GM23338 (cell line): Measurements from ENCODE around the gene RBM17. TPM values are rescaled to one million over a fixed set of nuclear protein-coding genes. Genes with fewer than 3 reads are reported as not detected.

Experiments used
- ATAC-seq: fragments of 200-7000 bp; cut with Tn5 transposase; 3 replicates; pipeline ENCODE4 v1.9.1; 2020
- DNase-seq: peaks from one replicate; pipeline ENCODE4 v3.0.0-alpha.2; 2015; ENCODE audit warnings: low spot score
- H2AFZ ChIP-seq: fragments of 200-600 bp; sonication (generic); 2 replicates; pipeline ENCODE4 v1.8.0; 2016; ENCODE audit warnings: antibody characterized with exemption, mild to moderate bottlenecking, moderate library complexity
- H3F3A ChIP-seq: fragments of 200-600 bp; sonication (generic); replicated peaks from 2 replicates; pipeline ENCODE4 v1.8.0; 2017; ENCODE audit warnings: antibody characterized with exemption, mixed run types, low read depth
- H3K27ac ChIP-seq: fragments of 200-600 bp; sonication (generic); 2 replicates; pipeline ENCODE4 v1.6.1; 2016; ENCODE audit warnings: low read depth
- H3K27me3 ChIP-seq: fragments of 200-600 bp; sonication (generic); 2 replicates; pipeline ENCODE4 v1.8.0; 2016; ENCODE audit warnings: mild to moderate bottlenecking, mixed run types, moderate library complexity; ENCODE audit not compliant: insufficient read depth
- H3K36me3 ChIP-seq: fragments of 200-600 bp; sonication (generic); 2 replicates; pipeline ENCODE4 v1.8.0; 2016; ENCODE audit warnings: mild to moderate bottlenecking; ENCODE audit not compliant: insufficient read depth
- H3K4me1 ChIP-seq: fragments of 200-600 bp; sonication (generic); 2 replicates; pipeline ENCODE4 v1.8.0; 2016; ENCODE audit warnings: mild to moderate bottlenecking, moderate library complexity; ENCODE audit not compliant: insufficient read depth
- H3K4me2 ChIP-seq: fragments of 200-600 bp; sonication (generic); 2 replicates; pipeline ENCODE4 v1.7.1; 2017; ENCODE audit warnings: mixed run types
- H3K4me3 ChIP-seq: fragments of 200-600 bp; sonication (generic); 2 replicates; pipeline ENCODE4 v1.6.1; 2016; ENCODE audit warnings: mixed run types
- H3K79me2 ChIP-seq: fragments of 200-600 bp; sonication (generic); replicated peaks from 2 replicates; pipeline ENCODE4 v1.8.0; 2017; ENCODE audit warnings: mild to moderate bottlenecking; ENCODE audit not compliant: insufficient read depth
- H3K9me2 ChIP-seq: fragments of 200-600 bp; sonication (generic); 2 replicates; pipeline ENCODE4 v1.8.0; 2017; ENCODE audit not compliant: insufficient read depth
- H4K20me1 ChIP-seq: fragments of 200-600 bp; sonication (generic); replicated peaks from 2 replicates; pipeline ENCODE4 v1.8.0; 2017; ENCODE audit warnings: mild to moderate bottlenecking; ENCODE audit not compliant: insufficient read depth
- H3K27ac Mint-ChIP-seq: 2 replicates; pipeline ENCODE4 v1.8.0; 2020; ENCODE audit warnings: inconsistent platforms, mild to moderate bottlenecking, moderate library complexity, mixed read lengths
- H3K27me3 Mint-ChIP-seq: 3 replicates; pipeline ENCODE4 v1.8.0; 2022; ENCODE audit warnings: low read depth, mild to moderate bottlenecking, moderate library complexity, mixed read lengths, inconsistent platforms; ENCODE audit not compliant: insufficient read depth, poor library complexity
- H3K36me3 Mint-ChIP-seq: 3 replicates; pipeline ENCODE4 v1.8.0; 2021; ENCODE audit warnings: low read depth, mild to moderate bottlenecking, inconsistent platforms, moderate library complexity, mixed read lengths
- H3K4me1 Mint-ChIP-seq: 3 replicates; pipeline ENCODE4 v1.8.0; 2020; ENCODE audit warnings: mild to moderate bottlenecking, inconsistent platforms, mixed read lengths
- H3K4me3 Mint-ChIP-seq: 3 replicates; pipeline ENCODE4 v1.8.0; 2021; ENCODE audit warnings: moderate library complexity, mild to moderate bottlenecking, inconsistent platforms, mixed read lengths
- H3K9me3 Mint-ChIP-seq: 3 replicates; pipeline ENCODE4 v1.8.0; 2020; ENCODE audit warnings: moderate library complexity, mild to moderate bottlenecking, inconsistent platforms, mixed read lengths
- CTCF ChIP-seq, 2 experiments: fragments of 200-600 bp in 1 of 2; sonication (generic) in 1 of 2; conservative IDR thresholded peaks; 2 replicates each; pipeline versions ENCODE4 v1.5.1 to v1.6.1; 2016 to 2017; ENCODE audit warnings: antibody characterized with exemption in 2 of 2, low read depth in 2 of 2, mild to moderate bottlenecking in 2 of 2, moderate library complexity in 1 of 2
- ETS1 ChIP-seq: IDR thresholded peaks from 2 replicates; pipeline ENCODE4 v1.6.1; 2016; ENCODE audit warnings: antibody characterized with exemption
- EZH2 ChIP-seq: fragments of 200-600 bp; sonication (generic); IDR thresholded peaks from one replicate; pipeline ENCODE4 v1.8.0; 2017; ENCODE audit warnings: antibody characterized with exemption, mild to moderate bottlenecking, low read depth; ENCODE audit not compliant: unreplicated experiment
- NANOG ChIP-seq: IDR thresholded peaks from 2 replicates; pipeline ENCODE4 v1.6.1; 2016; ENCODE audit warnings: antibody characterized with exemption, borderline replicate concordance
- POLR2AphosphoS5 ChIP-seq: IDR thresholded peaks from 2 replicates; pipeline ENCODE4 v1.6.1; 2016; ENCODE audit warnings: antibody characterized with exemption, low read depth
- polyA plus RNA-seq: library from polyadenylated mRNA; unstranded; fragments of >200 nt; fragmentation: Nextera tagmentation; extraction: Ambion mirVana; gene quantifications from 2 replicates; pipeline ENCODE4 v1.2.1, GENCODE V29; 2016
- total RNA-seq: library from RNA; depleted of rRNA; stranded (reverse); fragments of >200 nt; shearing (Covaris generic); gene quantifications from 2 replicates; pipeline ENCODE4 v1.2.3, GENCODE V29; 2014
- TF ChIP-seq, protein P1 (sequence below): fragments of 250-450 bp; sonication (Bioruptor Pico); IDR thresholded peaks from 2 replicates; pipeline ENCODE4 v1.5.0; 2020; ENCODE audit warnings: mild to moderate bottlenecking, moderate library complexity

RBM17 gene
- total and polyA plus RNA-seq, 2 experiments from 2014 or later, result 54.7 to 281 TPM

- no peak overlapping the region for H3K4me2 ChIP-seq
- no peaks in the 10 kb centered on the region; the same call in 1 of the 2 replicates for H4K20me1 ChIP-seq
- no peak overlapping the region; the same call in 1 of the 2 replicates for H2AFZ ChIP-seq
- Mint-ChIP-seq H3K4me3 (no peak overlapping the region), H3K36me3 (peaks cover 6% of the 10 kb centered on the region; the same call in 2 of the 3 replicates), H3K27ac (no peak overlapping the region), H3K27me3 (peaks cover 9% of the 10 kb centered on the region), H3K9me3 (no peaks in the 10 kb centered on the region), H3K4me1 (peaks cover 14% of the 10 kb centered on the region)
- no peak for TF ChIP-seq CTCF (conservative IDR thresholded peaks at IDR 0.05; ENCODE audit: low read depth in 2 of 2)
- no peak for TF ChIP-seq POLR2AphosphoS5
- no peak for TF ChIP-seq ETS1
- TF ChIP-seq, protein P1, sequence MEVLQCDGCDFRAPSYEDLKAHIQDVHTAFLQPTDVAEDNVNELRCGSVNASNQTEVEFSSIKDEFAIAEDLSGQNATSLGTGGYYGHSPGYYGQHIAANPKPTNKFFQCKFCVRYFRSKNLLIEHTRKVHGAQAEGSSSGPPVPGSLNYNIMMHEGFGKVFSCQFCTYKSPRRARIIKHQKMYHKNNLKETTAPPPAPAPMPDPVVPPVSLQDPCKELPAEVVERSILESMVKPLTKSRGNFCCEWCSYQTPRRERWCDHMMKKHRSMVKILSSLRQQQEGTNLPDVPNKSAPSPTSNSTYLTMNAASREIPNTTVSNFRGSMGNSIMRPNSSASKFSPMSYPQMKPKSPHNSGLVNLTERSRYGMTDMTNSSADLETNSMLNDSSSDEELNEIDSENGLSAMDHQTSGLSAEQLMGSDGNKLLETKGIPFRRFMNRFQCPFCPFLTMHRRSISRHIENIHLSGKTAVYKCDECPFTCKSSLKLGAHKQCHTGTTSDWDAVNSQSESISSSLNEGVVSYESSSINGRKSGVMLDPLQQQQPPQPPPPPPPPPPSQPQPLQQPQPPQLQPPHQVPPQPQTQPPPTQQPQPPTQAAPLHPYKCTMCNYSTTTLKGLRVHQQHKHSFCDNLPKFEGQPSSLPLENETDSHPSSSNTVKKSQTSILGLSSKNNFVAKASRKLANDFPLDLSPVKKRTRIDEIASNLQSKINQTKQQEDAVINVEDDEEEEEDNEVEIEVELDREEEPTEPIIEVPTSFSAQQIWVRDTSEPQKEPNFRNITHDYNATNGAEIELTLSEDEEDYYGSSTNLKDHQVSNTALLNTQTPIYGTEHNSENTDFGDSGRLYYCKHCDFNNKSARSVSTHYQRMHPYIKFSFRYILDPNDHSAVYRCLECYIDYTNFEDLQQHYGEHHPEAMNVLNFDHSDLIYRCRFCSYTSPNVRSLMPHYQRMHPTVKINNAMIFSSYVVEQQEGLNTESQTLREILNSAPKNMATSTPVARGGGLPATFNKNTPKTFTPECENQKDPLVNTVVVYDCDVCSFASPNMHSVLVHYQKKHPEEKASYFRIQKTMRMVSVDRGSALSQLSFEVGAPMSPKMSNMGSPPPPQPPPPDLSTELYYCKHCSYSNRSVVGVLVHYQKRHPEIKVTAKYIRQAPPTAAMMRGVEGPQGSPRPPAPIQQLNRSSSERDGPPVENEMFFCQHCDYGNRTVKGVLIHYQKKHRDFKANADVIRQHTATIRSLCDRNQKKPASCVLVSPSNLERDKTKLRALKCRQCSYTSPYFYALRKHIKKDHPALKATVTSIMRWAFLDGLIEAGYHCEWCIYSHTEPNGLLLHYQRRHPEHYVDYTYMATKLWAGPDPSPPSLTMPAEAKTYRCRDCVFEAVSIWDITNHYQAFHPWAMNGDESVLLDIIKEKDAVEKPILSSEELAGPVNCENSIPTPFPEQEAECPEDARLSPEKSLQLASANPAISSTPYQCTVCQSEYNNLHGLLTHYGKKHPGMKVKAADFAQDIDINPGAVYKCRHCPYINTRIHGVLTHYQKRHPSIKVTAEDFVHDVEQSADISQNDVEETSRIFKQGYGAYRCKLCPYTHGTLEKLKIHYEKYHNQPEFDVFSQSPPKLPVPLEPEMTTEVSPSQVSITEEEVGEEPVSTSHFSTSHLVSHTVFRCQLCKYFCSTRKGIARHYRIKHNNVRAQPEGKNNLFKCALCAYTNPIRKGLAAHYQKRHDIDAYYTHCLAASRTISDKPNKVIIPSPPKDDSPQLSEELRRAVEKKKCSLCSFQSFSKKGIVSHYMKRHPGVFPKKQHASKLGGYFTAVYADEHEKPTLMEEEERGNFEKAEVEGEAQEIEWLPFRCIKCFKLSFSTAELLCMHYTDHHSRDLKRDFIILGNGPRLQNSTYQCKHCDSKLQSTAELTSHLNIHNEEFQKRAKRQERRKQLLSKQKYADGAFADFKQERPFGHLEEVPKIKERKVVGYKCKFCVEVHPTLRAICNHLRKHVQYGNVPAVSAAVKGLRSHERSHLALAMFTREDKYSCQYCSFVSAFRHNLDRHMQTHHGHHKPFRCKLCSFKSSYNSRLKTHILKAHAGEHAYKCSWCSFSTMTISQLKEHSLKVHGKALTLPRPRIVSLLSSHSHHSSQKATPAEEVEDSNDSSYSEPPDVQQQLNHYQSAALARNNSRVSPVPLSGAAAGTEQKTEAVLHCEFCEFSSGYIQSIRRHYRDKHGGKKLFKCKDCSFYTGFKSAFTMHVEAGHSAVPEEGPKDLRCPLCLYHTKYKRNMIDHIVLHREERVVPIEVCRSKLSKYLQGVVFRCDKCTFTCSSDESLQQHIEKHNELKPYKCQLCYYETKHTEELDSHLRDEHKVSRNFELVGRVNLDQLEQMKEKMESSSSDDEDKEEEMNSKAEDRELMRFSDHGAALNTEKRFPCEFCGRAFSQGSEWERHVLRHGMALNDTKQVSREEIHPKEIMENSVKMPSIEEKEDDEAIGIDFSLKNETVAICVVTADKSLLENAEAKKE, result no peak
- TF ChIP-seq EZH2, result no peak
- no peak for TF ChIP-seq NANOG
- H3K27ac ChIP-seq, result 0 out of 2 replicates have a peak overlapping the region, but pooled peaks have one; percentile 53
- no peaks in the 10 kb centered on the region for H3K79me2 ChIP-seq
- H3K4me1 ChIP-seq, result no peaks in the 10 kb centered on the region; the same call in 1 of the 2 replicates
- H3K36me3 ChIP-seq, result peaks cover 8% of the 10 kb centered on the region; the same call in 1 of the 2 replicates
- DNase-seq (no peak), ATAC-seq (no peak)
- no peaks in the 10 kb centered on the region for H3F3A ChIP-seq
- H3K4me3 ChIP-seq, result no peak overlapping the region
- no peaks in the 10 kb centered on the region for H3K27me3 ChIP-seq
- no peaks in the 10 kb centered on the region for H3K9me2 ChIP-seq
Measured at GRCh38 chr10:6121146-6121545, 32.3 kb downstream of the RBM17 start.
